NCI-H510A treated with DMSO at 0.1 percent for 48 hours (cell line): ENCODE measurements around the gene ARID4B.
"Not testable (repeated sequence)": the region's sequence is repeated elsewhere in the genome, so short reads cannot be mapped to it uniquely, and the experiment has no call there.

Experiments used
- DNase-seq: peaks from one replicate; lab custom pipeline; 2025; lab: John Stamatoyannopoulos, UW

Gene ARID4B

DNA sequence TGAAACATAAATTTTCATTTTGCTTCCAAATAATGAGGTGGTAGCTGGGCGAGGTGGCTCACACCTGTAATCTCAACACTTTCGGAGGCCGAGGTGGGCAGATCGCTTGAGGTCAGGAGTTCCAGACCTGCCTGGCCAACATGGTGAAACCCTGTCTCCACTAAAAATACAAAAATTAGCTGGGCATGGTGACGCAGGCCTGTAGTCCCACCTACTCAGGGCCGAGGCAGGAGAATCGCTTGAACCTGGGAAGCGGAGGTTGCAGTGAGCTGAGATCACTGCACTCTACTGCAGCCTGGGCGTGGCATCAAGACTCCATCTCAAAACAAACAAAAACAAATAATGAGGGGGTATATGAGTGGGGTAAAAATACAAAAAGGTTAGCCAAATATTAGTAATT lies 168.0 kb downstream of the ARID4B start:
- not testable (repeated sequence) for DNase-seq

DNA sequence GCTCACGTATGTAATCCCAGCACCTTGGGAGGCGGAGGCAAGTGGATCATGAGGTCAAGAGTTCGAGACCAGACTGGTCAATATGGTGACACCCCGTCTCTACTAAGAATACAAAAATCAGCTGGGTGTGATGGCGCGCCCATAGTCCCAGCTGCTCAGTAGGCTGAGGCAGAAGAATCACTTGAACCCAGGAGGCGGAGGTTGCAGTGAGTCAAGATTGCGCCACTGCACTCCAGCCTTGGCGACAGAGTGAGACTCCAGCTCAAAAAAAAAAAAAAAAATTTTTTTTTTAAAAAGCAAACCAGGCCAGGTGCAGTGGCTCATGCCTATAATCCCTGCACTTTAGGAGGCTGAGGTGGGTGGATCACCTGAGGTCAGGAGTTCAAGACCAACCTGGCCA lies 168.7 kb downstream of the ARID4B start:
- DNase-seq: not testable (repeated sequence)

DNA sequence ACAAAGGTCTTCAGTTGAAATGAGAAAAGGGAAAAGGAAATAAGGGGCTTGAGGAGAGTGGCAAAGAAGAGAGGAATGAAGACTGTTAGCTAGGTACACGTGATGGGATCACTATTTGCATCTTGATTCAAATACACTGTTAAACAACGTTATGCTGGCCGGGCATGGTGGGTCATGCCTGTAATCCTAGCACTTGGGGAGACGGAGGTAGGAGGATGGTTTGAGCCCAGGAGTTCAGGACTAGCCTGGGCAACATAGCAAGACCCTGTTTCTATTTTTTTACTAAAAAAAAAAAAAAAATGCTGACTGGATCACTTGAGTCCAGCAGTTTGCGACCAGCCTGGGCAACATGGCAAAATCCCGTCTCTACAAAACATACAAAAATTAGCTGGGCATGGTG lies 169.3 kb downstream of the ARID4B start:
- DNase-seq: no peak

DNA sequence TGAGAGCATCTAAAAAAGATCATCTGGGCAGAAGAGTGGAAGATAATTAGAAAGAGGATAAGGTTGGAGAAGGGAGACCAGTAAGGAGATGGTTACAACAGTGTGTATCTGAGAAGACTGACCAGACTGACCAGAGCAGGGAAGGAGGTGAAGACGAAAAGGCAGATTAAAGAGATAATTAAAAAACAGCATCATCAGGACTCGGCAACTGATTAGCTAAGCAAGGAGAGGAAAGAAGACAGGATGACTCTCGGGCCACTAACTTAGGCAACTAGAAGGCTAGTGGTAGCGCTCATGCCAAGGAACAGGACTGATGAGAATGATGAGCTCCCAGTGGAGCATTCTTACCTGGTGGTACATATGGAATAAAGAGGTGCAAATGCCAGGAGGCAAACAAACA lies 170.8 kb downstream of the ARID4B start:
- DNase-seq: no peak

DNA sequence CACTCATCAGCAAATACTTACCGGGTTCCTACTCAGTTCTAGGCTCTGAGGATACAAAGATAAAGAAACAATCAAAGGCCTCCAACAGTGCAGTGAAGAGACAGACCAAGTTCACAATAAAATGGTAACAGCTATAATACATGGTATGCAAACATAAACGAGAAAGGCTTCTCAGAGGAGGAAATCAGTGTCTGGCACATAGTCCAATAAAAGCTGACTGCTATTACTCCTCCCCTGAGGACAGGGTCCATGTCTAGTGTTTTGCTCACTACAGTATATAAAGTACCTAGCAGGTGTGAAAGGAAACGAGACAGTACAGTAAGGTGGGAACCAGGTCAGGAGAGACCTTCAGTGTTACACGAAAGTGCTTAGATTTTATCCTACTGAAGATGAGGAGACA lies 171.2 kb downstream of the ARID4B start:
- DNase-seq: no peak

DNA sequence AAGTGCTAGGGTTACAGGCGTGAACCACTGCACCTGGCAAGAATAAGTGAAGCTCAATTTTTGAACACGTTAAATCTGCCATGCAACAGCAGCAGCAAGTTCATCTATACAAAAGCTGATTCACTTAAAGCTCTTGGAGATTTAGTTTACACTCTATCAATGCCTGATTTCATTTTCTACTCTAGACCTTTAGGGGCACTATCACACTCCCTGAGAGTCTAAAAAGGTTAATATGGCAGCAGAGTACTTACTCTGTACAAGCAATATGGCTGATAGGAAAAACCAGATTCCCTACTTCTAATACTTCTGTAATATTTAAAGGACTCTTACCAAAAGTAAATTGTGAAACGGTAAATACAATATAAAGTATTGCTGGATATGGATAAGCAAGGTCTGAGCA lies 171.7 kb downstream of the ARID4B start:
- DNase-seq: no peak

DNA sequence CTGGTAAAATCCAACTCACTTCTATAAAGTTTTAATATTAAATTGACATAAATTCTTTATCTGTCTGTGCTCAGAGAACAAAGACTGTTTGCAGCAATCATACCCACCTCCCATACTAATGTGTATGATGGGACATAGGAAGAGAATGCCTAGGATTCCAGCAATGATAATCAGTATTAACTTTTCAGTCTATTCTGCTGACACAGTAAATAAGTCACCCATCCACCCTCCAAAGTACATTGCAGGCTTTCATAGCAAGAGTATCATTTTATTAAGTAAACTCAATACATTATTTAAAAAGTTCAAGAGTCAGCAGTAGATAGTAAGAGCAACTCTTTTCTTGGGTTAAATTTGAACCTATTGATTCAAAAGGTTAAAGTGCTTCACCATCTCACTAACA lies 175.7 kb downstream of the ARID4B start:
- no peak for DNase-seq

DNA sequence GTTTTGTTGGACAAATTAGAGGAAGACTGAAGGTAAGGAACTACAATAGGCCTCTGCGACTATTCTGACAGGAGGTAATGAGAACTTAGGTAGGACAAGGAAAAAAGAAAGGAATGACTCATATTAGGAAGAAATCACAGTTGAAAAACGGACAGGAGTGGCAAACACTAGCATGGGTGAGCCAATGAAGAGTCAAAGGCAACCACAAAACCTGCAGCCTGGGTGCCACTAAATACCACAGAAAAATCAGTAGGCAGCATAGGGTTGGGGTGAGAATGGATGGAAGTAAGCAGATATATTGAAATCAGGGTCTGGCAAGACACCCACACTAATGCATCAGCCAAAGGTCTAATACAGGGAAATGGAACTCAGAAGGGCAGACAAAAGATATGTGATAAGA lies 176.9 kb downstream of the ARID4B start:
- no peak for DNase-seq

DNA sequence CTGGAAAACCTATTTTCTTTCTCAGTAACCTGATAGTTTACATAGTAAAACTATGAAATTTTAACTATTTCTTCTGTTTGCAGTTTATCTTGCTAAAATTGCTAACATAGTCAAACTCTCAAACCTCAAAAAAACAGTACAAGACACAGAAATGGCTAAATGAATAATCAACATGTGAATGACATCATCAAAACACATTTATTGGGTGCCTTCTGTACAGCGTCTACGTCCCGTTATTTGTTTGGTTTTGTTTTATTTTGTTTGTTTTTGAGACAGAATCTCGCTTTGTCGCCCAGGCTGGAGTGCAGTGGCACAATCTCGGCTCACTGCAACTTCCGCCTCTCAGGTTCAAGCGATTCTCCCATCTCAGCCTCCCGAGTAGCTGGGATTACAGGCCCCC lies 178.2 kb downstream of the ARID4B start:
- no peak for DNase-seq

DNA sequence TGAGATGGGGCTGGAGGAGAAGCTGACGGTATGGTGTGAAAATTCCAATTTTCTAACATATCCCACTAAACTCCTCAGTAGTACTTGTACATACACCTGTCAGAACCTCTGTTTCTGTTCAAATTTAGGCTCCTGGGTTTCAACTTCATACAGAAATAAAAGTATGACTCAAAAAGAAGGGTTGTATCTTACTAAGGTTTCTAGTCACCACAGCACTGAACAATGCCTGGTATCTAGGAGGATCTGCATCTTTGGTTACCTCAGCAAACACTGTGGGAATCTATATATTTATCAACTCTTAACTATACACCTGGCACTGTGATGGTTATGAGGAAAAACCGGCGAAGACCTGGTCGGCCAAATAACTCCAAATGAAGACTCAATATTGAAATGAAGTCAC lies 180.7 kb downstream of the ARID4B start:
- DNase-seq: no peak

DNA sequence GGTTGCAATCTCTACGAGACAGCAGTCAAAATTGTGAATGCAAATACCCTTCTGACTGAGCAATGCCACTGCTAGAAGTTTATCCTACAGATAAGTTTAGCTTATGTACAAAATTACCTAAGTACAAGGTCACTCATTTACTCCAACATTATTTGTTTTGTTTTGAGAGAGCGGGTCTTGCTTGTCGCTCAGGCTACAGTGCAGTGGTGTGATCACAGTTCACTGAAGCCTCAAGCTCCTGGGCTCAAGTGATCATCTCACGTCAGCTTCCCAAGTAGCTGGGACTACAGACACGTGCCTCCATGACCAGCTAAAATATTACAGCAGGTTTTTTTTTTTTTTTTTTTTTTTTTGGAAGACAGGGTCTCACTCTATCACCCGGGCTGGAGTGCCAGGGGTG lies 182.3 kb downstream of the ARID4B start:
- no peak for DNase-seq

DNA sequence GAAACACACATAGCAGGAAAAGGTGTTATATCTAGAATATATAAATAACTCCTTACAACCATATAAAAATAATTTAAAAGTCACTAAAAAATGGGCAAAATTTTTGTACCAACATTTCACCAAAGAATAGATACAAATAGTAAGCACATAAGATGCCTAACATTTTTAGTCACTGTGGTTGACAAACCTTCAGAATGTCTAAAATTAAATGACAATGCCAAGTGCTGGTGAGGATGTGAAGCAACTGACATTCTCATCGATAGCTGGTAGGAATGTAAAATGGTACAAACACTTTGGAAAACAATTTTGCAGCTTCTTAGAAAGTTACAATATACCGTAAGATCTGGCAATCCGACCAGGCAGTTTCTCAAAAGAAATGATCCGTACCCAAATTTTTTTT lies 185.0 kb downstream of the ARID4B start:
- DNase-seq: no peak

DNA sequence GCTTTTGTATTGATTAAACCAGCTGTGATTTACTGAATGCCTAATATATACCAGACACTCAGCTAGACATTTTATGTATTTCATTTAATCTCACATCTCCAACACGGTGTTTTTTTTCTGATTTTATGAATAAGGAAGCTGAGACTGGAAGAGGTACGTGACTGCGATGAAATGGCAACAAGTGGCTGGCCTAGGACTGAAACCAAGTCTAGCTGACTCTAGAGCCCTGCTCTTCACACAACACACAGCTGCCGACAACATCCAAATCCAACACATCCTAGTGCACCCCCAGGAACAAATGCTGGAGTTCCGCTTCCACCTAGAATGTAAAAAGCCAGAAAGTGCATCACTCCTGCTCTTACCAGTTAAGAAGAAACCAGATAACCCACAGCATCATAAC lies 188.7 kb downstream of the ARID4B start:
- no peak for DNase-seq

DNA sequence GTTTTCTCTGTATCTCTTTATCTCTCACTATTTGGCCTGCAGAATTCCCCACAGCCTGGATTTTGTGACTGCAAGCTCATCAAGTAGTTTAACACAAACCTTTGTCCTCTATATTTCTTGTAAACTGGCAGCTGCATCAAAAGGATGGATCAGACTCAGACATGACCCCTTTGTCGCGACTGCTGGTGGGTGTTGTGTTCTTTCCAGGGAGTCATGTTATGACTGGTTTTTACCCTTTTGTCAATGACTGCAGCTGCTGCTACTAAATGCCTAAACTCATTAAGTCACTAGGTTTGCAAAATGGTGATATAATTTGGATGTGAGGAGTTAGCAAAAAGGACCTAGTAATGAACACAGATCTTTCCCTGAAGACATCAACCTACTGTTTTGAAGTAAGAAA lies 189.2 kb downstream of the ARID4B start:
- no peak for DNase-seq

DNA sequence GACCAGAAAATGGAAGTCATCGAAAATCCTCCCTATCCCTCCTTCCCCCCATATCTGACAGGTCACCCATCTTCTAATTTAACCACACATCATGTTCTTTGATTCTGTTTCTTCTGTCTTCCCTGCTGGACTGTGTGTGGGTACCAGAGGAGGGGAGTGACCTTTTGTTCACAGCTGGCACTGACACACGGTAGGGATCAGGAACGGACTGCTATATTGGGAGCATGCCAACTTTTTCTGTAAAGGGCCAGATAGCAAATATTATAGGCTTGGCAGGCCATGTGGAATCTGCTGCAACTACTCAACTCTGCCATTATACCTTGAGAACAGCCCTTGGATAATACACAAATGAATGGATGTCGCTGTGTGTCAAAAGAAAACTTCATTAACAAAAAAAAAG lies 191.9 kb downstream of the ARID4B start:
- no peak for DNase-seq

DNA sequence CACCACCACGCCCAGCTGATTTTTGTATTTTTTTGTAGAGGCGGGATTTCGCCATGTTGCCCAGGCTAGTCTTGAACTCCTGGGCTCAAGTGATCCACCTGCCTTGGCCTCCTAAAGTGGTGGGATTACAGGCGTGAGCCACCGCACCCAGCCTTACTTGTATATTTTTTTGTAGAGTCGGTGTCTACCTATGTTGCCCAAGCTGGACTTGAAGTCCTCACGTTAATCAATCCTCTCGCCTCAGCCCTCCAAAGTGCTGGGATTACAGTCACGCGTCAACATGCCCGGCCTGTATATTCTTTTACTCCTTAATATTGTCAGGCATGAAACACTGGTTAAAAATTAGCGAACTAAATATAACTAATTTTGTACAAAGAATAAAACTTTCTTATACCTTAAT lies 193.8 kb downstream of the ARID4B start:
- DNase-seq: no peak

DNA sequence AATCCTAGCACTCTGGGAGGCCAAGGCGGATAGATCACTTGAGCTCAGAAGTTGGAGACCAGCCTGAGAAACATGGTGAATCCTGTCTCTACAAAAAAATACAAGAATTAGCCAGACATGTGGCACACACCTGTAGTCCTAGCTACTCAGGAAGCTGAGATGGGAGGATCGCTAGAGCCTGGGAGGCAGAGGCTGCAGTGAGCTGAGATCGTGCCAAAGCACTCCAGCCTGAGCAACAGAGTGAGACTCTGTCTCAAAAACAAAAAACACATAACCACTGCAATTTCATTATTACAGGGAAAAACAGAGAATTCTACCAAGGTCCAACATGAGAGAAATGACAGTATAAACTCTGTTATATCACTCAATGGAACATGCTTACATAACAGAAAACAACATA lies 194.9 kb downstream of the ARID4B start:
- DNase-seq: no peak

DNA sequence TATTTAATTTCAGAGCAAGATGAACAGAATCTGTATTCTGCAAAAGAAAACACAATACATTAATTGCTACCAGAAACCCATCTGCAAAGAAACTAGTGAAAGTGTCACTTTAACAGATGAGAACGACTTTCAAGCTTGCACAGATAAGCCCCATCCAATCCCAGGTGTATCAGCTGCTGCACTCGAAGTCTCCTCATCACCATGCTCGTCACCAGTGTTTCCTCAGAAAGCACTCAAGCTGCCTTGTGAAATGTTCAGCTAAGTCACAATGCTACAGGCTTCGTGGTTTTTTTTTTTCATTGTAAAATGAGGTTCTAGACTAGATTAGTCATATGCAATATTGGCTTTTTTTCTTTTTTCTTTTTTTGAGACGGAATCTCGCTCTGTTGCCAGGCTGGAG lies 196.0 kb downstream of the ARID4B start:
- DNase-seq: no peak

DNA sequence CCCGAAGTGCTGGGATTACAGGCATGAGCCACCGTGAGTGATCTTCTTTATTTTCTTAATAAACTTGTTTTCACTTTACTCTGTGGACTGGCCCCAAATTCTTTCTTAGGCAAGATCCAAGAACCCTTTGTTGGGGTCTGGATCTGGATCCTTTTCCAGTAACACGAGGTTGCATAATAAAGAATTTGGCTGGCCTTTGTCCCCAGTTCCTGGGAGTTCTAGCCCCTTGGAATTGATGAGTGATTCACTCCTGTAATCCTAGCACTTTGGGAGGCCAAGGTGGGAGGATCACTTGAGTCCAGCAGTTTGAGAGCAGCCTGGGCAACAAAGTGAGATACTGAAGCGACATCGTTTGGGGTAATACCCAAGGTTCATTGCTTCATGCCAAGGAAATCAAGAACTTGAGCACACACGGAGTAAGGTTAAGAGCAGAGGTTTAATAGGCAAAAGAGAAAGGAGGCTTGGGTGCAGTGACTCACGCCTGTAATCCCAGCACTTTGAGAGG lies 197.2 kb downstream of the ARID4B start:
- DNase-seq: no peak

DNA sequence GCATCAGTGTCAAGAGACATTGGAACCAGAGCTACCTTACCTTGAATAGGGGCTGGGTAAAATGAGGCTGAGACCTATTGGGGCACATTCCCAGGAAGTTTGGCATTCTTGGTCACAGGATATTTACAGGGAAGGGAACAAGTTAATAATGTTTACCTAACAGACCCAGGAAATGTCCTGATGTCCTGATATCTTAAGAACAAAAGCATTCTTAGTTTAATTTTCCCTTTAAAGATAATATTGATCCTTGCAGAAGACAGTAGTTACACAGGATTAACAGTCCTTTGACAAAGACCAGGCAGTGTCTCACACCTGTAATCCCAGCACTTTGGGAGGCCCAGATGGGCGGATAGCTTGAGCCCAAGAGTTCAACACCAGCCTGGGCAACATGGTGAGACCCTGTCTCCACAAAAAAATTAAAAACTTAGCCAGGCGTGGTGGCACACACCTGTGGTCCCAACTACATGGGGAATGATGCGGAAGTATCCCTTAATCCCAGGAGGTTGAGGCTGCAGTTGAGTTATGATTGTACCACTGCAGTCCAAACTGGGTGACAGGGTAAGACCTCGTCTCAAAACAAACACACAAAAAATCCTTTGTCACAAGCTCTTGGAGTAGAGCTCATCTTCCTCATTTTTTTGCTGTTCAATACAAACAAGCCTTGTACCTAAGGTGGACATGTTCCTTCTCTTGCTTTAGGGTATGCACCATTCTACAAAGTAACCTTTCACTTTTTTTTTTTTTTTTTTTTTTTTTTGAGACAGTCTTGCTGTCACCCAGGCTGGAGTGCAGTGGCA lies 198.0 kb downstream of the ARID4B start:
- DNase-seq: no peak

DNA sequence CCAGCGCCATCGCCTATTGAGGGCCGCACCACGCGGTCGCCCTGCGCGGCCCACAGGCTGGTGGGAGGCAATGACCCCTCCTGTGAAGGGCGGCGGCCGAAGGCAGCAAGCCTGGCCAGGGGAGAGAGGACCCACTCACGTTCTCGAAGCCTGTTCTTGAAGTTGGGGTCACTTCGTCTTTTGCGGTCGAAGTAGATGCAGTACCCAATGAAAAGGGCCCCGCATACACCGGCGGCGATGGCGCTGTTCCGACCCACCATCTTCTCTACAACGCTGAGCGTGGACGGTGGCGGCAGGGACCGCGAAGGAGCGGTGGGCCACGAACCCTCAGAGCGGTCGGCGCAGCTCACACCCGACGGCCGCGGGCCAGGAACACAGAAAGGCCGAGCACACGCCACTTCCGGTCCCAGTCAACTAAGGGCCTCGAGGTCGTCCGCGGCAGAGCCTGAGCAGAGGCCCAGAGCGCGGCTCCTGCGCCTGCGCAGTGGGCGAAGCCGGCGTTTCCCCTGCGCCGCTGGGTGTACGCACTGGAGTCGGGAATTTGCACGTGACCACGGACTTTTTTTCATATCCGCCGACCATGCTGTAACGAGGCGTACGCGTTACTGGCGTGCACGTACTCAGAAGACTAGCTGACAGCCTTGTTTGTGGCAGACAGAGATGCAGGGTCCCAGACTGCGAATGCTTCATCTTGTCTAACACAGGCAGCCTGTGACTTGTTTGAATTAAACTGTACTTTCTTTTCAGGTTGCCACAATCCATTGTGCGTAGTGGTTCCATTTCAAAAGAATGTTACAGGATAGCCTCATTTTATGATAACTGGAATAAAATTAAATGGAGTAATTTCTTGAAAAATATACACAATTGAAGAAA lies 199.3 kb downstream of the ARID4B start, which contains the start of gene TOMM20:
TOMM20 (minus strand) TSS at position 382 of the 873 bp plus-strand sequence; CDS start at position 260, 122 bp downstream.
- DNase-seq: peak; percentile 95

DNA sequence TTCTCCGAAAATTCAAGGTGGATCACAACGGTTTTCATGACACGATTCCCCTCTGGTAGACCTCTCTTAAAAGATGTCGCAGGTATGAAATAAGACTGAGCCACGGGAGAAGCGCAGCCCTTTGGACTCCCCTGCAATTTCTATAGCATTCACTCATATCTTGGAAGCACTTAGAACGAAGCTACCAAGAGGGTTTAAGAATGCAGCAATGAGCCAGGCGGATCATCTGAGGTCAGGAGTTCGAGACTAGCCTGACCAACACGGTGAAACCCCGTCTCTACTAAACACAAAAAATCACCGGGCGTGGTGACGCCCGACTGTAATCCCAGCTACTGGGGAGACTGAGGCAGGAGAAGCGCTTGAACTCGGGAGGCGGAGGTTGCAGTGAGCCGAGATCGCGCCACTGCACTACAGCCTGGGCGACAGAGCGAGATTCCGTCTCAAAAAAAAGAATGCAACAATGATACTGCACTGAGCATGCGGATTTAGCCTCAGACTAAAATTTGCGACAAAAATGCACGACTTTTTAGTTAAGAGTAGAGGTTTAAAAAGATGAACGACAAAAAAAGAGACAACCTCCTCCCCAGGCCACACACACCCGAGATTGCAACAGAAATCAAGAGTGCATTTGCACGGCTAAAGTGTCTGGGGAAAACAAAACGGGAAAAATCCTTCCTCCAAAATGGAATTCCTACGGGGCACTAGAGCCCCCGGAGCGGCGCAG lies 200.1 kb downstream of the ARID4B start:
- DNase-seq: no peak
